HEK293 (cell line): ENCODE results near the gene ZNF652.
A peak's percentile ranks its signal among the peaks of the same experiment; 100 is the strongest.

ENCODE experiments used
- CTCF ChIA-PET: fragments of 350-600 bp; formaldehyde crosslinking; extraction: SDS; loops from one replicate; lab custom pipeline; 2021; ENCODE audit warnings: antibody characterized with exemption; lab: Yijun Ruan, JAX
- POLR2A ChIA-PET: fragments of 300-600 bp; formaldehyde crosslinking; extraction: SDS; loops from one replicate; lab custom pipeline; 2020; ENCODE audit warnings: antibody characterized with exemption, inconsistent platforms; lab: Yijun Ruan, JAX
- H3K27ac ChIP-seq: fragments of 200-500 bp; sonication (Bioruptor generic); 2 replicates; pipeline ENCODE4 v1.5.1; 2014; ENCODE audit warnings: low read depth, low read length, control low read depth, inconsistent platforms; ENCODE audit errors: extremely low read depth
- H3K36me3 ChIP-seq, 2 experiments: fragments of 200-500 bp in 1 of 2; sonication (Bioruptor generic) in 1 of 2; 1 replicate in 1 of 2; 2 replicates in 1 of 2; pipeline ENCODE4 v1.5.1; 2014 to 2017; ENCODE audit warnings: inconsistent platforms in 2 of 2, low read length in 2 of 2; ENCODE audit not compliant: control insufficient read depth in 2 of 2, insufficient read depth in 1 of 2
- H3K4me1 ChIP-seq: fragments of 200-500 bp; sonication (Bioruptor generic); 2 replicates; pipeline ENCODE4 v1.5.1; 2014; ENCODE audit warnings: mild to moderate bottlenecking, low read length, inconsistent platforms; ENCODE audit not compliant: control insufficient read depth, insufficient read depth
- H3K4me3 ChIP-seq: 2 replicates; pipeline ENCODE4 v1.5.1; 2011; ENCODE audit warnings: low read depth, mild to moderate bottlenecking, control low read depth, low read length, moderate library complexity
- H3K9me3 ChIP-seq: fragments of 200-500 bp; sonication (Bioruptor generic); 2 replicates; pipeline ENCODE4 v1.5.1; 2014; ENCODE audit warnings: low read depth, low read length, inconsistent platforms; ENCODE audit not compliant: control insufficient read depth, insufficient read depth
- BCL6B ChIP-seq: fragments of 450-650 bp; formaldehyde crosslinking; IDR thresholded peaks from 2 replicates; pipeline ENCODE4 v1.5.1; 2017; ENCODE audit warnings: missing biosample characterization, missing genetic modification characterization
- CTCF ChIP-seq: fragments of 450-650 bp; formaldehyde crosslinking; IDR thresholded peaks from 2 replicates; pipeline ENCODE4 v1.5.1; 2016; ENCODE audit warnings: missing biosample characterization, missing genetic modification characterization
- FEZF1 ChIP-seq: fragments of 450-650 bp; formaldehyde crosslinking; IDR thresholded peaks from 2 replicates; pipeline ENCODE4 v1.5.1; 2016; ENCODE audit warnings: missing biosample characterization, missing genetic modification characterization
- GLIS1 ChIP-seq: fragments of 450-650 bp; formaldehyde crosslinking; IDR thresholded peaks from 2 replicates; pipeline ENCODE4 v1.5.1; 2016; ENCODE audit warnings: missing biosample characterization, missing genetic modification characterization
- KLF9 ChIP-seq: fragments of 450-650 bp; formaldehyde crosslinking; IDR thresholded peaks from 2 replicates; pipeline ENCODE4 v1.5.1; 2016; ENCODE audit warnings: missing biosample characterization, missing genetic modification characterization, low read depth
- REST ChIP-seq: fragments of 450-650 bp; formaldehyde crosslinking; IDR thresholded peaks from 2 replicates; pipeline ENCODE4 v1.5.1; 2016; ENCODE audit warnings: missing biosample characterization, missing genetic modification characterization
- TRIM28 ChIP-seq: IDR thresholded peaks from 2 replicates; pipeline ENCODE4 v1.6.1; 2011; ENCODE audit warnings: low read length, control low read depth, borderline replicate concordance
- ZBTB10 ChIP-seq: fragments of 450-650 bp; formaldehyde crosslinking; IDR thresholded peaks from 2 replicates; pipeline ENCODE4 v1.5.1; 2016; ENCODE audit warnings: missing biosample characterization, missing genetic modification characterization
- ZBTB17 ChIP-seq: fragments of 450-650 bp; formaldehyde crosslinking; IDR thresholded peaks from 2 replicates; pipeline ENCODE4 v1.5.1; 2016; ENCODE audit warnings: missing biosample characterization, missing genetic modification characterization
- ZNF155 ChIP-seq: fragments of 450-650 bp; formaldehyde crosslinking; IDR thresholded peaks from 2 replicates; pipeline ENCODE4 v1.5.1; 2016; ENCODE audit warnings: missing biosample characterization, missing genetic modification characterization
- ZNF214 ChIP-seq: fragments of 450-650 bp; formaldehyde crosslinking; IDR thresholded peaks from 2 replicates; pipeline ENCODE4 v1.5.1; 2017; ENCODE audit warnings: missing biosample characterization, mild to moderate bottlenecking, missing genetic modification characterization, borderline replicate concordance
- ZNF248 ChIP-seq: fragments of 450-650 bp; formaldehyde crosslinking; IDR thresholded peaks from 2 replicates; pipeline ENCODE4 v1.5.1; 2017; ENCODE audit warnings: missing biosample characterization, missing genetic modification characterization
- ZNF416 ChIP-seq: fragments of 450-650 bp; formaldehyde crosslinking; IDR thresholded peaks from 2 replicates; pipeline ENCODE4 v1.5.1; 2016; ENCODE audit warnings: missing biosample characterization, missing genetic modification characterization
- ZNF660 ChIP-seq: fragments of 450-650 bp; IDR thresholded peaks from 2 replicates; pipeline ENCODE4 v1.5.1; 2018; ENCODE audit warnings: missing biosample characterization, mild to moderate bottlenecking, missing genetic modification characterization
- ZNF664 ChIP-seq: fragments of 450-650 bp; formaldehyde crosslinking; IDR thresholded peaks from 2 replicates; pipeline ENCODE4 v1.5.1; 2016; ENCODE audit warnings: missing biosample characterization, missing genetic modification characterization
- ZNF670 ChIP-seq: fragments of 450-650 bp; formaldehyde crosslinking; IDR thresholded peaks from 2 replicates; pipeline ENCODE4 v1.5.1; 2016; ENCODE audit warnings: missing biosample characterization, missing genetic modification characterization, low read depth
- ZNF785 ChIP-seq: fragments of 450-650 bp; formaldehyde crosslinking; IDR thresholded peaks from 2 replicates; pipeline ENCODE4 v1.5.1; 2016; ENCODE audit warnings: missing biosample characterization, missing genetic modification characterization
- ZSCAN18 ChIP-seq: fragments of 450-650 bp; formaldehyde crosslinking; IDR thresholded peaks from 2 replicates; pipeline ENCODE4 v1.5.1; 2016; ENCODE audit warnings: missing biosample characterization, missing genetic modification characterization
- ZSCAN30 ChIP-seq: fragments of 450-650 bp; IDR thresholded peaks from 2 replicates; pipeline ENCODE4 v1.5.1; 2018; ENCODE audit warnings: missing biosample characterization, mild to moderate bottlenecking, missing genetic modification characterization, moderate library complexity

Gene ZNF652

GRCh38 chr17:49254066-49254465, 108.0 kb downstream of the ZNF652 start:
- H3K27ac ChIP-seq = no peak overlapping the region
- H3K9me3 ChIP-seq = no peaks in the 10 kb centered on the region
- ChIA-PET POLR2A (no interaction called here), CTCF (interaction anchor here (0.8 to 1.5 kb wide), 3 partner anchors 24 to 28 kb away, joined by 3 to 6 read pairs (median 6); no protein-coding TSS in a partner anchor)
- H3K36me3 ChIP-seq = no peaks in the 10 kb centered on the region
- no peak overlapping the region for H3K4me3 ChIP-seq
- H3K4me1 ChIP-seq = peaks cover 3% of the 10 kb centered on the region; the same call in 1 of the 2 replicates
- TF ChIP-seq TRIM28 (no peak), ZNF664 (no peak), CTCF (peak; percentile 60; the same call in 1 of the 2 replicates), GLIS1 (tag by site-specific recombination) (no peak)

GRCh38 chr17:49252148-49252695, 109.8 kb downstream of the ZNF652 start:
- Histone ChIP-seq H3K4me1 (peaks cover 3% of the 10 kb centered on the region; the same call in 1 of the 2 replicates), H3K36me3 (no peaks in the 10 kb centered on the region), H3K4me3 (no peak overlapping the region), H3K9me3 (no peaks in the 10 kb centered on the region), H3K27ac (no peak overlapping the region)
- no peak for TF ChIP-seq ZSCAN18
- TF ChIP-seq ZBTB10 (tag by site-specific recombination) = no peak
- TF ChIP-seq ZBTB17 (tag by site-specific recombination) = peak; percentile 25; the same call in 1 of the 2 replicates
- TF ChIP-seq FEZF1 (tag by site-specific recombination) = no peak
- TF ChIP-seq ZNF660 (tag by site-specific recombination) = no peak
- CTCF ChIA-PET = interaction anchor here (0.5 kb wide), 2 partner anchors 437 to 529 kb away, joined by 3 read pairs; no protein-coding TSS in a partner anchor
- POLR2A ChIA-PET = no interaction called here

GRCh38 chr17:49249890-49250522, 112.0 kb downstream of the ZNF652 start:
- H3K9me3 ChIP-seq = no peaks in the 10 kb centered on the region
- H3K4me3 ChIP-seq = no peak overlapping the region
- ChIA-PET POLR2A (interaction anchor here (0.6 kb wide), 1 partner anchor 150 kb away, joined by 5 read pairs; no protein-coding TSS in a partner anchor), CTCF (interaction anchor here (0.6 kb wide), 1 partner anchor 1368 kb away, joined by 3 read pairs; no protein-coding TSS in a partner anchor)
- no peak overlapping the region for H3K27ac ChIP-seq
- H3K4me1 ChIP-seq = peaks cover 3% of the 10 kb centered on the region; the same call in 1 of the 2 replicates
- no peaks in the 10 kb centered on the region for H3K36me3 ChIP-seq
- no peak for TF ChIP-seq ZNF155 (tag by site-specific recombination)
- TF ChIP-seq REST (tag by site-specific recombination) = no peak
- no peak for TF ChIP-seq ZNF248 (tag by site-specific recombination)
- no peak for TF ChIP-seq ZNF214 (tag by site-specific recombination)
- TF ChIP-seq ZSCAN30 (tag by site-specific recombination) = no peak
- TF ChIP-seq BCL6B (tag by site-specific recombination) = no peak
- no peak for TF ChIP-seq KLF9 (tag by site-specific recombination)
- no peak for TF ChIP-seq ZNF670 (tag by site-specific recombination)
- TF ChIP-seq ZNF785 (tag by site-specific recombination) = no peak
- no peak for TF ChIP-seq ZNF416 (tag by site-specific recombination)
